Activated T-cell treated with anti-CD3 and anti-CD28 coated beads for 1 hour (primary cell): Measurements from ENCODE around the gene SIDT2.
"Not testable (repeated sequence)": the region's sequence is repeated elsewhere in the genome, so short reads cannot be mapped to it uniquely, and the experiment has no call there.

Experiments
- DNase-seq: peaks from one replicate; pipeline ENCODE4 v3.0.0-alpha.2; 2020; ENCODE audit warnings: low read depth

SIDT2 gene

GRCh38 chr11:117204283-117205080 is 25.9 kb downstream of the SIDT2 start:
- no peak for DNase-seq

GRCh38 chr11:117205211-117205818 is 26.8 kb downstream of the SIDT2 start:
- DNase-seq: no peak

- not testable (repeated sequence) for DNase-seq
Observed at GRCh38 chr11:117206111-117206510, 27.6 kb downstream of the SIDT2 start.

- not testable (repeated sequence) for DNase-seq
Observed at GRCh38 chr11:117206859-117207258, 28.3 kb downstream of the SIDT2 start.

GRCh38 chr11:117207481-117207880 is 28.9 kb downstream of the SIDT2 start:
- not testable (repeated sequence) for DNase-seq

GRCh38 chr11:117208710-117209109 is 30.2 kb downstream of the SIDT2 start:
- DNase-seq: not testable (repeated sequence)

- not testable (repeated sequence) for DNase-seq
Observed at GRCh38 chr11:117209351-117210125, 31.0 kb downstream of the SIDT2 start.

GRCh38 chr11:117210620-117211019 is 32.1 kb downstream of the SIDT2 start:
- DNase-seq: no peak

GRCh38 chr11:117212697-117213355 is 34.3 kb downstream of the SIDT2 start:
- no peak for DNase-seq

GRCh38 chr11:117214404-117215110 is 36.0 kb downstream of the SIDT2 start:
- no peak for DNase-seq

- no peak for DNase-seq
Observed at GRCh38 chr11:117217141-117218084, 38.9 kb downstream of the SIDT2 start.

- DNase-seq: no peak
Observed at GRCh38 chr11:117218133-117218915, 39.8 kb downstream of the SIDT2 start.

GRCh38 chr11:117219001-117219400 is 40.5 kb downstream of the SIDT2 start:
- no peak for DNase-seq

GRCh38 chr11:117219455-117219854 is 40.9 kb downstream of the SIDT2 start:
- DNase-seq: no peak

GRCh38 chr11:117219995-117220394 is 41.5 kb downstream of the SIDT2 start:
- no peak for DNase-seq

- DNase-seq: no peak
Observed at GRCh38 chr11:117220568-117220967, 42.0 kb downstream of the SIDT2 start.

GRCh38 chr11:117220999-117221774 is 42.6 kb downstream of the SIDT2 start:
- no peak for DNase-seq

GRCh38 chr11:117221775-117222517 is 43.4 kb downstream of the SIDT2 start:
- no peak for DNase-seq
